ENCODE results near the gene FYB2.

GRCh38 chr1:56817716-56818463 lies 1.3 kb downstream of the FYB2 start:
- TF ChIP-seq CTCF (IDR thresholded peaks at IDR 0.05) (no peak), POLR2AphosphoS5 (IDR thresholded peaks at IDR 0.05) (no peak), POLR2A (IDR thresholded peaks at IDR 0.05) (no peak), EP300 (IDR thresholded peaks at IDR 0.05) (no peak)

Measured in sigmoid colon (tissue), 4 donors.